NT2/D1 (cell line): ENCODE measurements around the gene DIP2C.

Experiments used
- DNase-seq: peaks from one replicate; pipeline ENCODE4 v3.0.0-alpha.2; 2011; ENCODE audit warnings: low read depth, low spot score
- H3K27me3 ChIP-seq: 2 replicates; pipeline ENCODE4 v1.6.0; 2011; ENCODE audit warnings: mild to moderate bottlenecking; ENCODE audit not compliant: insufficient read length, insufficient read depth
- H3K36me3 ChIP-seq: 2 replicates; pipeline ENCODE4 v1.6.1; 2011; ENCODE audit warnings: mild to moderate bottlenecking, low read length, mixed read lengths; ENCODE audit not compliant: insufficient read depth, insufficient read length
- H3K4me1 ChIP-seq: 2 replicates; pipeline ENCODE4 v1.5.1; 2011; ENCODE audit not compliant: insufficient read depth, insufficient read length
- H3K4me3 ChIP-seq: 2 replicates; pipeline ENCODE4 v1.5.1; 2011; ENCODE audit warnings: low read depth; ENCODE audit not compliant: insufficient read length
- H3K9ac ChIP-seq: 2 replicates; pipeline ENCODE4 v1.6.0; 2011; ENCODE audit warnings: low read depth; ENCODE audit not compliant: insufficient read length
- H3K9me3 ChIP-seq: 2 replicates; pipeline ENCODE4 v1.5.1; 2011; ENCODE audit warnings: mild to moderate bottlenecking, low read length; ENCODE audit not compliant: insufficient read depth
- SUZ12 ChIP-seq: IDR thresholded peaks from 2 replicates; pipeline ENCODE4 v1.6.1; 2011; ENCODE audit not compliant: insufficient read length, insufficient read depth; ENCODE audit errors: extremely low read depth
- YY1 ChIP-seq: IDR thresholded peaks from 2 replicates; pipeline ENCODE4 v1.6.1; 2011; ENCODE audit not compliant: insufficient read length, insufficient read depth
- ZNF274 ChIP-seq: IDR thresholded peaks from 2 replicates; pipeline ENCODE4 v1.6.1; 2011; ENCODE audit warnings: mild to moderate bottlenecking, low read depth, low read length

Gene DIP2C

GRCh38 chr10:551373-552252 lies 137.9 kb downstream of the DIP2C start:
- Histone ChIP-seq H3K9me3 (no peaks in the 10 kb centered on the region), H3K36me3 (no peaks in the 10 kb centered on the region), H3K4me1 (peaks cover 9% of the 10 kb centered on the region), H3K27me3 (no peaks in the 10 kb centered on the region), H3K9ac (no peak overlapping the region), H3K4me3 (no peak overlapping the region)
- TF ChIP-seq YY1, result no peak
- no peak for TF ChIP-seq SUZ12
- no peak for TF ChIP-seq ZNF274
- no peak for DNase-seq

GRCh38 chr10:550665-551372 lies 138.6 kb downstream of the DIP2C start:
- H3K9me3 ChIP-seq, result no peaks in the 10 kb centered on the region
- H3K36me3 ChIP-seq, result no peaks in the 10 kb centered on the region
- no peak for DNase-seq
- no peak overlapping the region for H3K9ac ChIP-seq
- no peak overlapping the region for H3K4me3 ChIP-seq
- TF ChIP-seq YY1 (no peak), ZNF274 (no peak), SUZ12 (no peak)
- no peaks in the 10 kb centered on the region for H3K27me3 ChIP-seq
- H3K4me1 ChIP-seq, result peaks cover 12% of the 10 kb centered on the region

- TF ChIP-seq SUZ12, result no peak
- TF ChIP-seq YY1, result no peak
- no peak for TF ChIP-seq ZNF274
- Histone ChIP-seq H3K27me3 (no peaks in the 10 kb centered on the region), H3K36me3 (no peaks in the 10 kb centered on the region), H3K4me1 (peaks cover 12% of the 10 kb centered on the region), H3K4me3 (no peak overlapping the region), H3K9ac (peak overlapping the region; percentile 17), H3K9me3 (no peaks in the 10 kb centered on the region)
- no peak for DNase-seq
Observed at GRCh38 chr10:549391-549790, 140.1 kb downstream of the DIP2C start.

- DNase-seq, result no peak
Observed at GRCh38 chr10:548238-548901, 141.1 kb downstream of the DIP2C start.

GRCh38 chr10:547591-548081 lies 141.8 kb downstream of the DIP2C start:
- H3K9ac ChIP-seq, result no peak overlapping the region
- no peaks in the 10 kb centered on the region for H3K27me3 ChIP-seq

More at GRCh38 chr10:548238-548901, 141.1 kb downstream of the DIP2C start:
- no peak for TF ChIP-seq SUZ12
- Histone ChIP-seq H3K4me3 (no peak overlapping the region), H3K9ac (no peak overlapping the region), H3K27me3 (no peaks in the 10 kb centered on the region), H3K4me1 (peaks cover 12% of the 10 kb centered on the region), H3K9me3 (no peaks in the 10 kb centered on the region), H3K36me3 (no peaks in the 10 kb centered on the region)

GRCh38 chr10:546971-547590 lies 142.4 kb downstream of the DIP2C start:
- TF ChIP-seq YY1, result no peak
- no peak for TF ChIP-seq ZNF274
- no peak for TF ChIP-seq SUZ12
- no peaks in the 10 kb centered on the region for H3K9me3 ChIP-seq
- no peaks in the 10 kb centered on the region for H3K36me3 ChIP-seq
- no peaks in the 10 kb centered on the region for H3K27me3 ChIP-seq
- H3K4me3 ChIP-seq, result no peak overlapping the region
- no peak overlapping the region for H3K9ac ChIP-seq
- peak; percentile 9 for DNase-seq
- peaks cover 14% of the 10 kb centered on the region for H3K4me1 ChIP-seq

More at GRCh38 chr10:547591-548081, 141.8 kb downstream of the DIP2C start:
- no peak overlapping the region for H3K4me3 ChIP-seq
- no peak for DNase-seq
- TF ChIP-seq ZNF274, result no peak
- TF ChIP-seq SUZ12, result no peak
- TF ChIP-seq YY1, result no peak
- H3K36me3 ChIP-seq, result no peaks in the 10 kb centered on the region
- H3K4me1 ChIP-seq, result peaks cover 14% of the 10 kb centered on the region
- H3K9me3 ChIP-seq, result no peaks in the 10 kb centered on the region
